ENCODE measurements around the gene ATP9B. TPM values are rescaled to one million over a fixed set of nuclear protein-coding genes. Genes with fewer than 3 reads are reported as not detected.
"Not testable (repeated sequence)": the region's sequence is repeated elsewhere in the genome, so short reads cannot be mapped to it uniquely, and the experiment has no call there.

The ATP9B gene
- total RNA-seq, 1 donor from 2014 or later = 30.2 TPM

DNA sequence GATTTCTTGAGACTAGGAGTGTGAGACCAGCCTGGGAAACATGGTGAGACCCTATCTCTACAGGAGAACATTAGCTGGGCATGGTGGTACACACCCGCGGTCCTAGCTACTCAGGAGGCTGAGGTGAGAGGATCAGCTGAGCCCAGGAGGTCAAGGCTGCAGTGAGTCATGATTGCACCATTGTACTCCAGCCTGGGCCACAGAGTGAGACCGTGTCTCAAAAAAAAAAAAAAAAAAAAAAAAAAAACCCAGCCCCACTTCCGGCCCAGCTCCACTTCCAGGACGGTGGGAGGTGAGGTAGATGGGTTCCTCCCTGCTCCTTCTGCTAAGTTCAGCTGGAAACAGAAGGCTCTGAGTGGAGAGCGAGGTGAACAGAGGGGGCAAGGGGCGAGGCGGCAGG, 285.2 kb downstream of the ATP9B start:
- intact Hi-C loops (cut with micrococcal nuclease) = no loop called here

DNA sequence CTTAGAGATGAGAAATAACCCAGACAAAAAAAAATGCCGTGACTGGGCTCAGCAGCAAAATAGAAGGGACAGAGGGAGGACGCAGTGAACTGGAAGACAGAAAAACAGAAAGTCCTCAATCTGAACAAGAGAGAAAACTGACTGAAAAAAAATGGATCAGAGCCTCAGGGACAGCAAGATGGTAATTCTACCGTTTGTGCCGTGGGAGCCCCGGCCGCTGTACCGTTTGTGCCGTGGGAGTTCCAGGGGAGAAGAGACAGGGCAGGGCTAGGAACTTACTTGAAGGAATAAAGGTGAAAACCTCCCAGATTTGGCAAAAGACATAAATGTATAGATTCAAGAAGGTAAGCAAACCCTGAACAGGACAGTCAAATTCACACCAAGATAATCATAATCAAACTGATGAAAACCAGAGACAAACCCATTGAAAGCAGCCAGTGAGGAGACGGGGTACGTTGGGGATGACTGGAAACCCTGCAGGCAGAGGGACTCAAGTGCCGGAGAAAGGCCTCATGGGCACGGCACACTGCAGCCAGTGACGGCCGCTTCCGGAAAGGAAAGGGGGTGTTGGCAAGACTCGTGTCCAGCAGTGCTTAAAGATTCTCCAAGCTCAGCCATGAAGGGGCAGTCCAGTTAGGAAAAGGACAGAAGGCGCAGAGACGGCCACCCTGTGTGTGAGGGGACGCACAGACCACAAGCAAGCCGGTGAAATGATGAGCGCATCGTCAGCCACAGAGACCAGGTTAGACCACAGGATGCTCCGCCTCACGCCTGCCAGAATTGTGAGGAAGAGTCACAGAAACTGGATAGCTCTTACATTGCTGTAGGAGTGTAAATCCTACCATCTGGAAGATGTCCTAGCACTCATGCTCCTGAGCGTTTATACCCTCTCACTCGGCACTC, 286.5 kb downstream of the ATP9B start:
- intact Hi-C loops (cut with micrococcal nuclease) = no loop called here

DNA sequence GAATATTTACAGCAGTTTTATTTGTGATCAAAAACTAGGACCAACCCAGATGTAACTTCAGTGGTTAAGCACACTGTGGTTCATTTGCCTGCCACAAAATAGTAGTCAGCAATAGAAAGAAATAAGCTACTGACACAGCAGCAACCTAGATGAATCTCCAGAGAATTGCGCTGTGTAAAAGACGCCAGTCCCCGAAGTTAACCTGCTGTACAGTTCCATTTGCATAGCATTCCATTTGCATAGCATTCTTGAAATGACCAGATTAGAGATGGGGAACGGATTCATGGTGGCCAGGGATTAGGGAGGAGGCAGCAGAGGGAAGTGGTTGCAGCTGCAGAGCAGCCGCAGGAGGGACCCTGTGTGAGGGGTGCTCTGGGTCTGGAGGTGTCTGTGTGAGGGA, 287.2 kb downstream of the ATP9B start:
- intact Hi-C loops (cut with micrococcal nuclease) = no loop called here

DNA sequence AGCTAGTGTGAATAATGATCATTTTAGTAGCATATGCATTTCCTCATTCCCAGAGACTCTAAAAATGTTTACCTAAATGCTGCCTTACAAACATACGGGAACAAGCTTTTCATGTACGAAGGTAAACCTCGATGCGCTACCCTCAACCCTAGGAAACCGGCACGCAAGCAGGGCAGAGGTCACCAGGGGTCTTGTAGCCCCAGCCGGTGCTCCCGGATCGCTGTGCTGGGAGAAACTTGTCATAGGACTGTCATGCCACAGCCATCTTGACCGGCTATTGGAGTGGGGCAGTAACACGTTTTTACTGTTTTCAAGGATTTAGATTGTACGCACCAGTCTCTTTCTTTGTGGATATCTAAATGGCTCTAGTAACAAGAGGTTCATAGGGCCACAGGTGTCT, 291.7 kb downstream of the ATP9B start:
- intact Hi-C loops (cut with micrococcal nuclease) = no loop called here

DNA sequence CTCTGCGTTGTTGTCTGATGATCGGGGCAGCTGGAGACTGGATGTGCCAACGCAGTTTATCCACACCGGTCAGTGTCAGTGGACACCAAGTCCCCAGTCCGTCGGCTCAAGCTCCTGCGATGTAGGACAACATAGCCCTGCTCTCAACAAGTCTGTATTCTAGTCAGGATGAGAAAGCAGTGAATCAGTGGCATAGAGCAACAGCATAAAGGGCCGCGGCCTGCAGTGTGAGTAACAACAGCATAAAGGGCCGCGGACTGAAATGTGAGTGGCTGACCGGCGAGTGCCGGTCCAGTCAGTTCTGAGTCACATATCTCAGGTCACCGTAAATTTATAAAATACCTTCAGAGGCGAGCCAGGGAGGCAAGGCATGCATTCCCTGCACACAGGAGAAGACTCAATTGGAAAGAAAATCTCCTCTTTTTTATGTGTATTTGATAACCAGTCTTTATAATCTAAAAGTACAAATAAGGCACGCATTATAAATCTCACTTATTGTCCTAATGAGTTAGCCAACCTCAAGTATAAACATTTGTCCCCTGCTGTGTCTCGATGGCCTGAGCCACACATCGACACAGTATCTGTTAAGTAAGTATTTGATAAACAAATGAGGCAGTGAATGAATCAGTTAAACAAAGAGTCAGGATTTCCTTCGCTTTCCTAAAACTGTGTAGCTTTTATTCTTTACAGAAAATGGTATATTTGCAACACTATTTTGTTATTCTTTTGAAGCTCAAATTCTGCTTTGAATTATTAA, 292.8 kb downstream of the ATP9B start:
- intact Hi-C loops (cut with micrococcal nuclease) = no loop called here

DNA sequence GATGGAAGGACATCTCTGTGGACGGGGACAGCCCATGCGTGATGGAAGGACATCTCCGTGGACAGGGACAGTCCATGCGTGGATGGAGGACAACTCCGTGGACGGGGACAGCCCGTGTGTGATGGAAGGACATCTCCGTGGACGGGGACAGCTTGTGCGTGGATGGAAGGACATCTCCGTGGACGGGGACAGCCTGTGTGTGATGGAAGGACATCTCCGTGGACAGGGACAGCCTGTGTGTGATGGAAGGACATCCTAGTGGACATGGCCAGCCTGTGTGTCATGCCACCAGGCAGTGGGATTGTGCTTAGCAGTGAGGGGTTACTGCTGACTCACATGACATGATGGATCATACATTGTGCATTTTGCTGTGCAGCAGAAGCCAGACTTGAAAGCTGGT, 296.5 kb downstream of the ATP9B start:
- intact Hi-C loops (cut with micrococcal nuclease) = no loop called here

DNA sequence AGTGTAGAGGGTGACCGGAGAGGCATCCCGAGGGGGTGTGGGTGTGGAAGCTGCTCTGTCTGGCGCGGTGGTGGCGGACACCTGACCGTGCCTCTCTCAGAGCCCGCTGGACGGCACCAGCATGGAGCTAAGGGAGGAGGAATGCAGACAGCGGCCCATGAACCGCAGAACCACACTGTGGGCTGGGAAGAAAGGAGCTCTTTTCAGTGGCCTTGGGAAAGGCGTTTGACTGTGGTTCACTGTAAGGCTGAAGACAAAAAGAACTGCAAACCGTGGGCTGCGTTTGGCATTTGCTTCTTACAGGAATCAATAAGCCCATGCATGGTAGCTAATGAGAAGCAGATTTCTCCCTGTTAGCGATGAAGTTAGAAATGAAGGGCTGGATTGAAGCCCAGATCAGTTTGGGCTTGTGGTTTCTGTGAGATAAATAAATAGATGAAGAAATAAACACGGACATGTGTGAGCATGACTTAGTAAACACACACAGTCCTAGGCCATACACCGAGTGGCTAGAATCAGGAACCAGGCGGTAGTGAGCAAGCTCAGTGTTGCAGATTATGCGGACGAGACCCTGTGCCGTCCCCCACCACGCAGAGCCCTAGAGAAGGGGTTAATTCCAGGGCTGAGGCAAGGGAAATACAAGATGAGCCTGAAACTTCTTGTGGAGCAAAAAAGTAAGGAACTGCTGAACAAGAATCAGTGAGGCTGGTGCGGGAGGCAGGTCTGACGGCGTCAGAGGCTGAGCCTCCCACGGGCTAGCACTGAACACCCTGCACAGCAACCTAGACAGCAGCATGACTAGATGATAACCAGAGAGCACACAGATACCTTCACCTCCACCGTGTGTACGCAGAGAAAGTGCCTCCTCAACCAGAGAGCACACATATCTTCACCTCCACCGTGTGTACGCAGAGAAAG, 297.2 kb downstream of the ATP9B start:
- intact Hi-C loops (cut with micrococcal nuclease) = no loop called here

DNA sequence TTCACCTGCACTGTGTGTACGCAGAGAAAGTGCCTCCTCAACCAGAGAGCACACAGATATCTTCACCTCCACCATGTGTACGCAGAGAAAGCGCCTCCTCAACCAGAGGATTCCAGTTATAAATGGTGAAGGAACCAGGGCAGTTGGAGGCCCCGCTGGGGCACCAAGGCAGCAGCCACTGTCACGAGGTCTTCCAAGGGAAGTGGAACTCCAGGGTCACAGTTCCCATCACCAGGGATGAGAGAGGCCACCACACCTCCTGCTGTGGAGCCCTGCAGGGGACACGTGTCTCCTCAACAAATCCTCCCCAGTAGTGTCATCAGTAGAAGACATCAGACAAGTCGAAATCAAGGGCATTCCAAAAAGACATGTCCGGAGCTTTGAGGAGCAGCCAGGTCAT, 298.3 kb downstream of the ATP9B start:
- intact Hi-C loops (cut with micrococcal nuclease) = no loop called here

DNA sequence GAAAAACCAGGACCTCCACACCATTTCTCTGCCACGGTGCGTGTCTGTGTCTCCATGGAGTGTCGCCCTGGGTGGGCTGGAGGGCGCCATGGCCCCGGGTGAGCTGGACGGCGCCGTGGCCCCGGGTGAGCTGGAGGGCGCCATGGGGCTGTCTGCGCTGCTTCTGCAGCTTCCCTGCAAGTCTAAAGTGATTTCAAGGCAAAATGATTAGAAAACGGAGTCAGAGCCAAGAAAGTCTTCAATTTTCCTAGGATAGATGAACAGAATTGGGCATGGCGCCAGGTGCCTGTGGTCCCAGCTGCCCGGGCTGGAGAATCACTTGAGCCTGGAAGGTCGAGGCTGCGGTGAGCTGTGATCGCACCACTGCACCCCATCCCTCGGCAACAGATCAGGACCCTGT, 298.8 kb downstream of the ATP9B start:
- intact Hi-C loops (cut with micrococcal nuclease) = no loop called here

DNA sequence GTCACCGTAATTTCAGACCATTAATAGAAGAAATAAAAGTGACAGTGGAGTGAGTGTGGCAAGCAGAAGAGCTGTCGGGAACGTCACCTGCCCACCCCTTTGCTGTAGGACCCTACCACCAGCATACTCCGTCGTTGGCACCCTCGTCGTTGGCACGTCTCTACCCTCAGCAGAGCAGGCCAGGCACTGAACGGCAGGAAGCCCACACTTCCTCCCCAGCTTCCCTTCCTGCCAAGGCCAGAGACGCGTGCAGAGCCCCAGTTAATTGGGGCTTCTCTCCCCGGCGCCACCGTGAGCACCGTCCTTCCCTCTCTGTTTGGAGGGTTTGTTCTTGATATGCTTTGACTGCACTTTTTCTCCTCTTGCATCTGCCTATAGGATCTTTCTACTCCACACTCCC, 299.5 kb downstream of the ATP9B start:
- intact Hi-C loops (cut with micrococcal nuclease) = no loop called here

DNA sequence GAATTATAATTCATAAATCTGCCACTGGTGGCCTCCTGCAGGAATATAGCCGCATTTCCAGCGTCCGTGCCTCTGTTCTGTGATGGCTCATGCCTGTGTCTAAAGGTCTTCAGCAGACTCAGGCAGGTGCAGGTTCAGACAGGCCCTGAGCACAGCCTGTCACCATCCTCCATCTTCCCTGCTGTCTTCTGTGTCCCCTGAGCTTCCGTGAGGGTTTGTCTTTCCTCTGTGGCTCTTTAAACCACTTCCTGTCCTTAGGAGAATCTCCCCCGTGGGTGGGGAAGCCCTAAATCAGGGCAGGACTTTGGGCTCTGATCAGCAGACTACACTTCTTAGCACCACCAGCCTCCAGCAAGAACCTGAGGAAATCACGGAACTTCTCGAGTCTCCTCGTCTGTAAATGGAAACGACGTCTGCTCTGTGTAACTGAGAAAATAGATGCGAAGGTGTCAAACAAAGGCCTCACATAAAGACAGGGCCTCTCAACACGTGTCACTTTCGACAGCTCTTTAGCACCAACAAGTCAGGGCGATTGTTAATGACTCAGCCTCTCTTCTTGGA, 302.4 kb downstream of the ATP9B start:
- intact Hi-C loops (cut with micrococcal nuclease) = no loop called here

DNA sequence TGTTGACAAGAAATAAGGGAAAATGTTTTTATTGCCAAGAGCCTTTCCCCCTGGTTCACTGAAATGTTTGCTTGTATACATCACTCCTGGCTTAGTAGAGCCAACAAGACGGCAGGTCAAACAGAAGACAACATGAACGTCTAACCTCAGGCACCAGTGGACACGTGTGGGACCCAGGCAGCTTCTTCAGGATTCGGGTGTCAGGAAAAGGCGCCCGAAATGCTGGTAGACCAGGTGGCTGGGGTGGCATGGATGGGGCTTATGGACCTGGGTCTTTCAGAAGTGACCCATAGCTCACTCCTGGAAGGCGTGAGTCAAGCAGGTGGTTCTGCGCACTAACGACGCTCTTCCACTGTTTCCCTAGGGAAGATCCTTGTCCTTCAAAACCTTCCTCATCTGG, 303.3 kb downstream of the ATP9B start:
- intact Hi-C loops (cut with micrococcal nuclease) = no loop called here

DNA sequence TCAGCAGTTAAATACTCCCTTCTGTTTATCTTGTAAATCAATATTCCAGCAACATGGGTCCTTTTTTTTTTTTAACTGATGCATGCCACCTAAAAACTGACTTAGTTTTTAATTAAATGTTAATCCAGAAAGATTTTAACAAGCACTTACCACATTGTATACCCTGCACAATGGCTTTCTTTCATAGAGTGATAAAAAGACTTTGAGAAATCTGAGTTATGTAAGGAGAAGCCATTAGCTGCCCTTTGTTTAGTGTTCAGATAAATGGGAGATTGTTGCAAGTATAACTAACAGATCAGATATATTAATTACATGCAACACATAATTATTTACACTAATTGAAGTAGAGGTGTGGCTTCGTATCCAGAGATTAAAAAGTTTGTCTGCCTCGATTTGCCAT, 303.8 kb downstream of the ATP9B start:
- intact Hi-C loops (cut with micrococcal nuclease) = no loop called here

DNA sequence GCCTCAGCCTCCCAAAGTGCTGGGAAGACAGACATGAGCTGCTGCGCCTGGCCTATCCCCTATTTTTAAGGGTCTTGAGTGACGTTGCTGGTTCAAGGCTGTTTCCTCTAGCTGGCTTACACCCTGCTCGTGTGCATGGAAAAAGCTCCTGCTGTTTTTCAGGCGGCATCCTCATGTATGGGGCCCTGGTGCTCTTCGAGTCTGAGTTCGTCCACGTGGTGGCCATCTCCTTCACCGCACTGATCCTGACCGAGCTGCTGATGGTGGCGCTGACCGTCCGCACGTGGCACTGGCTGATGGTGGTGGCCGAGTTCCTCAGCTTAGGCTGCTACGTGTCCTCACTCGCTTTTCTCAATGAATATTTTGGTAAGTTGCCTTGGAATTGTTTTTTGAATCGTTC, 304.5 kb downstream of the ATP9B start:
- intact Hi-C loops (cut with micrococcal nuclease) = no loop called here

DNA sequence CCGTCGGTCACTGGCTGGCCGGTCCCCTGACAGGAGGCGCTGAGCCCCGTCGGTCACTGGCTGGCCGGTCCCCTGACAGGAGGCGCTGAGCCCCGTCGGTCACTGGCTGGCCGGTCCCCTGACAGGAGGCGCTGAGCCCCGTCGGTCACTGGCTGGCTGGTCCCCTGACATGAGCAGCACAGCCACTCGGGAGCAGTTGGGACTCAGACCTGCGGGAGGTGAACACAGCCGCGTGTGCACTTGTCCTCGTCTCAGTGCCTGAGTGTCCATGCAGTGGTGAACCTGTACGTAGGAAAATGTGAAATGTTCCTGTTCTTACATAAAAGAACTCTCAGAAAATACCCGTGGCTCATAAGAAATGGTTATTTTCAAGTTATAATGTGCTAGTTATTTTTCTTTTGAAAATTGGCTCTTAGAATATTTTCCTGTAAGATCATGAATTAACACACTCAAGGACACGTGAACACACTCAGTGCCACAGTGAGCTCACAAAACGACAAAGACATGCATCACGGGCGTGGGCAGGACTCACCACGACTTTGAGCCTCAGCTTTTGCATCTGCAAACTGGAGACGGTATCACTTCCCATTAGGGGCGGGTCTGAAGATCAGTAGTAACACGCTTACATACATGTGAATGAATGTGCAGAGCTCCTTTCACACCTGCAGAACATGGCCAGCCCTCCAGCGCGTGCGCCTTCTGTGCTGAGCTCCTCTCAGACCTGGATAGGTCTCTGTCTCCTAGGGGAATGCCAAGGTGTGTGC, 305.4 kb downstream of the ATP9B start:
- intact Hi-C loops (cut with micrococcal nuclease) = no loop called here

DNA sequence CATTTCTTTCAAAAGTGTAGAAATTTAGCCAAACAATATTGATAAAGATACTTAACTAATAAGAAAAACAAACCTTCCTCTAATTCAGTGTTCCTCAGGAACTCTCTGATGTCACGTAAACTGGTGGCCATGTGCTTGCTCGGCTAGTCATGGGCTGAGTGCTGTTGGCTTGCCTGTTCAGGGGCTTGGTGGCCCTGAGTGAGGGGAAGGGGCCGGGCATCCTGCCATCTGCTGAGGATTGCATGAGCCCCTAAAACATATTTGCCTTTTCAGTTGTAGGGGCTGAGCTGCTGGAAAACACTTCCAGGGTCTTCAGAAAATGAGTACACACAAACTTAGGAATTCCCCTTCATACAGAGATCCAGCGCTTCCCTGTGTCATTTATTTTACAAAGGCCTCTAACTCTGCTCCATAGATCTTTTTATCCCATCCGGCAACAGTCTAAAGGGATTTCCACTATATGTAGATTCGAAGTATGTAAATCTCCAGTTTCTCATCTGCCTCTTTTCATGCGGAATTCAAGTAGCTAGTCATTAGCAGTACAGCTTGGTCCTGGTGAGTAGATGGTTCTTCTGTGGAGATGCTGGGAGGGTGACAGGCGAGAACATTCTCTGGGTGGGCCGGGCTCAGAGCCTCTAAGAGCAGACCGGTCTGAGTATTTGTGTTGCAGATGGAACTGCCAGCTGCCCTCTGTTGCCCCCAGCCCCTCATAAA, 306.4 kb downstream of the ATP9B start:
- intact Hi-C loops (cut with micrococcal nuclease) = no loop called here

DNA sequence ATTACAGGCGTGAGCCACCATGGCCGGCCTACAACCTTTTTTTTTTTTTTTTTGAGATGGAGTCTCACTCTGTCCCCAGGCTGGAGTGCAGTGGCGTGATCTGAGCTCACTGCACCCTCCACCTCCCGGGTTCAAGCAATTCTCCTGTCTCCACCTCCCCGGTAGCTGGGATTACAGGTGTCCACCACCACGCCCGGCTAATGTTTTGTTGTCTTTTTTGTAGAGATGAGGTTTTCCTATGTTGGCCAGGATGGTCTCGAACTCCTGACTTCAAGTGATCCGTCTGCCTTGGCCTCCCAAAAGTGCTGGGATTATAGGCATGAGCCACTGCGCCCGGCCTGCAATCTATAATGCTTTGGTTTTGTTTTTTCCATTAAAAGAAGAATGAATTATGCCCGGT, 307.5 kb downstream of the ATP9B start:
- intact Hi-C loops (cut with micrococcal nuclease) = not testable (repeated sequence)

DNA sequence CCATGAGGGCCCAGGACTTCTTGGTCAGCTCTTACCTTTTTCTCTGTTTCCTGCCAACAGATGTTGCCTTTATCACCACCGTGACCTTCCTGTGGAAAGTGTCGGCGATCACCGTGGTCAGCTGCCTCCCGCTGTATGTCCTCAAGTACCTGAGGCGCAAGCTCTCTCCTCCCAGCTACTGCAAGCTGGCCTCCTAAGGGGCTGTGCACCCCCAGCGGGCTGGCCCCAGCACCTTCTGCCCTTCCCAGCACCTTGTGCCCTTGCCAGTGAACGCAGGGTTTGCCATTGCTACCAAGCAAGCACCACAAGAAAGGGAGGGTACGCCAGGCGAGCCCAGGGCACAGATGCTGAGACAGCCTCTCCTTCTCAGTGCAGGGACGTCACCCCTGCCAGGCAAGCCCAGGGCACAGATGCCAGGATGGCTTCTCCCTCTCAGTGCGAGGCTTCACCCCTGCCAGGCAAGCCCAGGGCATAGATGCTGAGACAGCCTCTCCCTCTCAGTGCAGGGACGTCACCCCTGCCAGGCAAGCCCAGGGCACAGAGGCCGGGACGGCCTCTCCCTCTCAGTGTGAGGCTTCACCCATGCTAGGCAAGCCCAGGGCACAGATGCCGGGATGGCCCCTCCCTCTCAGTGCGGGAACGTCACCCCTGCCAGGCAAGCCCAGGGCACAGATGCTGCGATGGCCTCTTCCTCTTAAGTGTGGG, 308.1 kb downstream of the ATP9B start:
- intact Hi-C loops (cut with micrococcal nuclease) = no loop called here

All from T-helper 2 cell treated with Interferon-gamma antibody and Interleukin-4, amounts not matched to agents 100 ng/mL and 5 ng/mL, for 36 hours (primary cell).